ENCODE results near the gene DPPA5.
"Not testable (repeated sequence)": the region's sequence is repeated elsewhere in the genome, so short reads cannot be mapped to it uniquely, and the experiment has no call there.

The DPPA5 gene

DNA sequence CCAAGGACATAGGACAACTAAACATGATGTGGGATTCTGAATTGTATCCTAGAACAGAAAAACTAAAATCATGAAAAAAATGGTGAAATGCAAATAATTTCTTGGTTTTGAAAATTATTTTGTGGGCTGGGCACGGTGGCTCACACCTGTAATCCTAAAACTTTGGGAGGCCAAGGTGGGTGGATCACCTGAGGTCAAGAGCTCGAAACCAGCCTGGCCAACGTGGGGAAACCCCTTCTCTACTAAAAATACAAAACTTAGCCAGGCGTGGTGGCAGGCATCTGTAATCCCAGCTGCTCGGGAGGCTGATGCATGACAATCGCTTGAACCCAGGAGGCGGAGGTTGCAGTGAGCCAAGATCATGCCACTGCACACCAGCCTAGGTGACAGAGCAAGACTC lies 50.3 kb downstream of the DPPA5 start:
- in situ Hi-C loops (cut with MboI; ENCODE audit: low sequenced_read_pairs): not testable (repeated sequence)

Data from HL-60/S4 (cell line).